SW480 (cell line): ENCODE measurements around the gene MSI1.
"Not testable (repeated sequence)": the region's sequence is repeated elsewhere in the genome, so short reads cannot be mapped to it uniquely, and the experiment has no call there.

ENCODE experiments used
- DNase-seq: peaks from one replicate; pipeline ENCODE4 v3.0.0-alpha.2; 2016; ENCODE audit warnings: low spot score

The MSI1 gene

GRCh38 chr12:120353556-120354317 is 15.2 kb downstream of the MSI1 start:
- no peak for DNase-seq

- no peak for DNase-seq
These were observed 15.8 kb downstream of the MSI1 start for GRCh38 chr12:120353136-120353535.

DNA sequence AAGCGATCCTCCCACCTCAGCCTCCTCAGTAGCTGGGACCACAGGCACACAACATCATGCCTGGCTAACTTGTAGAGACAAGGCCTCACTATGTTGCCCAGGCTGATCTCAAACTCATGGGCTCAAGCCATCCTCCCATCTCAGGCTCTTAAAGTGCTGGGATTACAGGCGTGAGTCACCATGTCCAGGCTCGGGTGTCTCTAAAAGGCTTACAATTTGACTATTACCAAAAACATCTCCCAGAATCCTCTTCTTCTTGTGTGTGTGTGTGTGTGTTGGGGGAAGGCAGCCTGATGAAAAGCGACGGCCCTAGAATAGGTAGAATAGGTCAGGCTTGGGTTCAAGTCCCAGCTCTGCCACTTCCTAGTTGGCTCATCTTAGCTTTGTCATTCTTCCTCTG is 16.8 kb downstream of the MSI1 start:
- no peak for DNase-seq

DNA sequence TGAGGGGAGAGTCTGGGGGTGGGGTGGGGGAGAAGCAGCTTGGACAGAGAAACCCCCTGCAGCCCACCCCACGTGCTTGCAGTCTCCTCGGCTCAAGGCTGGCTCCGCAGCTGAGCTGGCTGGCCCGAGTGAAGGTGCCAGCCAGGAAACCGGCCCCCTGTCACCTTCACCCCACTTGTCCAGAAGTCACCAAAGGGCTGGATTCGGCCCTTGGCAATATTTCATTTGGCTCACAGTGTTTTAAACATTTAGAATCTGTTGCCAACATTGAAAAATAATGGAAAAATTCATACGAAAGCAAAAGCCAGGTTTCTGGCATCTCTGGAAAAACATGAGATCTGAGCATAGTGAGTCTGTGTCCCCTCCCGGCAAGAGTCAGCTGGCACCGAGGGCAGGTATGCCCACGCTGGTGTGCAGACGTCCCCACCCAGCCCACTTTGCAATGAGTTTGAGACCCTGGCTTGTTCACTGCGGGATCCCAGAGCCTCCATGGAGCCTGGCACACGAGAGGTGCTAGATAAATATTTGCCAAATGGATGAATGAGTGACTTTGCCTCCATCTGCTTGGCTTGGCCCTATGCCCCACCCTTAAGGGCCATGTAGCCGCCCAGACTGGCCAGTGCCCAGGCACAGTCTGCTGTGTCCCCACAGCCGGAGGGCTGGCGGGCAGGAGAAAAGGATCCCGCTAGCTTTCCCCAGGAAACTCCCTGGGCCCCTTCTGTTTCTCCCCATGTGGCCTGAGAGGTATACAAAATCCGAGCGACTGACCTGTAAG is 18.2 kb downstream of the MSI1 start:
- no peak for DNase-seq

DNA sequence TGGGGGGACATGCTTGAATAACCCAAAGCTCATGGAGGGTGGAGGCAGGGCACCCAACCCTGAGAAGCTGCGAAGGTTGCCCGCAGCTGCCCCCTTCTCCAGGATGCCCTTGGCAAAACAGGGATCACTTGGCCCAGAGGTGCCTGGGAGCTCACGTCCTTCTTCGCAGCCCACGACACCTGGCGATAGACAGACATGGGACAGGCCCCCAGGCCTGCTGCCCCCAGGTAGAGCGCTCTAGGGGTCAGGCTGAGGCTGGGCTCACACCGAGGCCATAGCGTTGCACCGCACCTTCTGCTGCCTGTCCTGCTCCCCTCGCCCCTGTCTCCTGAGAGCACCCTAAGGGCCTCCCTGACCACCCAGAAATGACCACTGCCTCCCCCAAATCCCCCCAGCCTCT is 21.2 kb downstream of the MSI1 start:
- no peak for DNase-seq

DNA sequence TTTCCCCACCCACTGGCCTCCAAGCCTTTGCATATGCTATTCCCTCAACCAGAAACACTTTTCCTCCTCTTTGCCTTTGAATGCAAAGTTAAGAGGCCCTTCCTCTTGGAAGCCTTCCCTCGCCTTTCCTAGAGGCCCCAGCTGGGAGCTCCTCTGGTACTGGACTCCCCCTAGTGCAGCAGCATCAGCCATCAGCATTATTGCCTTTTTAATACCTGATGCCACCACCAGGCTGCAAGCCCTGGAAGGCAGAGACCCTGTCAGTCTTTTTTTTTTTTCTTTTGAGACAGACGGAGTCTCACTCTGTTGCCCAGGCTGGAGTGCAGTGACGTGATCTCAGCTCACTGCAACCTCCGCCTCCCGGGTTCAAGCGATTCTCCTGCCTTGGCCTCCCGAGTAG is 22.3 kb downstream of the MSI1 start:
- DNase-seq: no peak

DNA sequence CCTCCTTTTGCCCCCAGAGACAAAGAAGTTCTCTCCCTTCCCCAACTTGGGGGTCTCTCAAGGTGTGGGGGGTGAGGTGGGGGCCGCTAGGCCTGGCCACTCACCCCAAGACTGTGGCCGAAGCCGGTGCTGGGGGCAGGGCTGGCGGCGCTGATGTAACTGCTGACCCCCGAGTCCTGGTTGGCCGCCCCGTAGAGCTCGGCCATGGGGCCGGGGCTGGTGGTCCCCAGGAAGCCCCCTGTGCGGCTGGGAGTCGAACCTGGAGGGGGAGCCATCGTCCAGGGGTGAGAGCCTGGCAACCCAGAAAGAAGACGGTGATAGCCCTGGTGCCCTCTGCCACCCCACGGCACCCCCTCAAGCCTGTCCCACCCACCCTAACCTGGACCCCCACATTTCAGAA is 22.9 kb downstream of the MSI1 start:
- no peak for DNase-seq

DNA sequence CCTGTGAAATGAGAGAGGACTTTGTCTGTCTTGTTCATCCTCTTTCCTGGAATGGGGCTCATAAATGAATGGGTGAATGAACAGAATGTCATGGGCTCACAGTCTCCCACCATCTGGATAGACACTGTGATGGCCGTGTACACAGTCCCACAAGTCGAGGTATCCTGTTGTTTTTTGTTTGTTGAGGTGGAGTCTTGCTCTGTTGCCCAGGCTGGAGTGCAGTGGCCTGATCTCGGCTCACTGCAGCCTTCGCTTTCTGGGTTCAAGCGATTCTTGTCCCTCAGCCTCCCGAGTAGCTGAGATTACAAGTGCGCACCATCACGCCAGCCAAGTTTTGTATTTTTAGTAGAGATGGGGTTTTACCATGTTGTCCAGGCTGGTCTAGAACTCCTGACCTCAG is 25.3 kb downstream of the MSI1 start:
- DNase-seq: no peak

DNA sequence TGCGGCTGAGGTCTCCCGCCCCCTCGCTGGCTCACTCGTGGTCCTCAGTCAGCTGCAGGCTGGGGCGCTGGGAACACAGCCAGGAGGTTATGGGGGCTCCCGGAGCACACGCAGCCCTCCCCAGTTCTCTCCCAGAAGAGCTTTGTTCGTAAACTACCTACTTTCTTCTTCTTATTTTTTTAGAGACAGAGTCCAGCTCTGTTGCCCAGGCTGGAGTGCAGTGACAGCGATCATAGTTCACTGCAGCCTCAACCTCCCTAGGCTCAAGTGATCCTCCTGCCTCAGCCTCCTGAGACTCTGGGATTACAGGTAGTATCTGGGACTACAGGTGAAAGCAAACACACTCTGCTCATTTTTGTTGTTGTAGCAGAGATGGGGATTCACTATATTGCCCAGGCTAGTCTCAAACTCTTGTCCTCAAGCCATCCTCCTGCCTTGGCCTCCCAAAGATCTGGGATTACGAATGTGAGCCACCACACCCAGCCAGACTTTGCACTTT is 25.9 kb downstream of the MSI1 start:
- DNase-seq: no peak

GRCh38 chr12:120342175-120343038 is 26.6 kb downstream of the MSI1 start:
- DNase-seq: no peak

- no peak for DNase-seq
These were observed 29.7 kb downstream of the MSI1 start for GRCh38 chr12:120339256-120339655.

DNA sequence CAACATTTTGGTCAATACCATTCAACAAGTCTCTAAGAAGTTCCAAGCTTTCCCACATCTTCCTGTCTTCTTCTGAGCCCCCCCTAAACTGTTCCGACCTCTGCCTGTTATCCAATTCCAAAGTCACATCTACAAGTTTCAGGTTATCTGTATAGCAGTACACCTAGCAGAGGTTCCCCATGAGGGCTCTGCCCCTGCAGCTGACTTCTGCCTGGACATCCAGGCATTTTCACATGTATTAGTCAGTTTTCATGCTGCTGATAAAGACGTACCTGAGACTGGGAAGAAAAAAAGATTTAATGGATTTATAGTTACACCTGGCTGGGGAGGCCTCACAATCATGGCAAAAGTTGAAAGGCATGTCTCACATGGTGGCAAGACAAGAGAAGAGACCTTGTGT is 31.2 kb downstream of the MSI1 start:
- DNase-seq: no peak

DNA sequence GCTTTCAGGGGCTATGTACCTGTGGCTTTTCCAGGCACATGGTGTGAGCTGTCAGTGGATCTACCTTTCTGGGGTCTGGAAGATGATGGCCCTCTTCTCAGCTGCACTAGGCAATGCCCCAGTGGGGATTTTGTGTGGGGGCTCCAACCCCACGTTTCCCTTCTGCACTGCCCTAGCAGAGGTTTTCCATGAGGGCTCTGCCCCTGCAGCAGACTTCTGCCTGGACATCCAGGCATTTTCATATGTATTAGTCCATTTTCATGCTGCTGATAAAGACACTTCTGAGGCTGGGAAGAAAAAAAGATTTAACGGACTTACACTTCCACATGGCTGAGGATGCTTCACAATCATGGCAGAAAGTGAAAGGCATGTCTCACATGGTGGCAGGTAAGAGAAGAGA is 32.6 kb downstream of the MSI1 start:
- not testable (repeated sequence) for DNase-seq

DNA sequence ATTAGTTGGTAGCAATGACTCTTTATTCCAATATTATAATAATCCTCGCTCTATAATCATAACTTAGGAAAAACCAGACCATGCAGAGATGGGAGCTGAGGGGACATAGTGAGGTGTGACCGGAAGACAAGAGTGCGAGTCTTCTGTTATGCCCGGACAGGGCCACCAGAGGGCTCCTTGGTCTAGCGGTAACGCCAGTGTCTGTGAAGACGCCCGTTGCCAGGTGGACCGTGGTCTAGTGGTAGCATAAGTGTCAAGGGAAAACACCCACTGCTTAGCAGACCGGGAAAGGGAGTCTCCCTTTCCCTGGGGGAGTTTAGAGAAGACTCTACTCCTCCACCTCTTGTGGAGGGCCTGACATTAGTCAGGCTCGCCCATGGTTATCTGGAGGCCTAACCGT is 33.5 kb downstream of the MSI1 start:
- DNase-seq: peak; percentile 29

GRCh38 chr12:120332523-120332922 is 36.4 kb downstream of the MSI1 start:
- no peak for DNase-seq

DNA sequence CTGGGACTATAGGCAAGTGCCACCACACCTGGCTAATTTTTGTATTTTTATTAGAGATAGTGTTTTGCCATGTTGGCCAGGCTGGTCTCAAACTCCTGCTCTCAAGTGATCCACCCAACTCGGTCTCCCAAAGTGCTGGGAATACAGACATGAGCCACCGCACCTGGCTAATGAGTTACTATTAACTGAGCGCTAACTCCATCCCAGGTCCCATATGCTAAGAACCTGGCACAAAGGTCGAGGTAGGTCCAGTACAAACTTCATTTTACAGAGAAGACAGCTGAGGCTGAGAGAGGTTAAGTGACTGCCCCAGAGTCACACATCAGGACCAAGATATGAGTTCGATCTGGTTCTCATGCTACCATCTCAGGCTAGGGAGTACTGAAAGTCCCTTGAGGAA is 36.9 kb downstream of the MSI1 start:
- no peak for DNase-seq

GRCh38 chr12:120331390-120331789 is 37.6 kb downstream of the MSI1 start:
- no peak for DNase-seq

DNA sequence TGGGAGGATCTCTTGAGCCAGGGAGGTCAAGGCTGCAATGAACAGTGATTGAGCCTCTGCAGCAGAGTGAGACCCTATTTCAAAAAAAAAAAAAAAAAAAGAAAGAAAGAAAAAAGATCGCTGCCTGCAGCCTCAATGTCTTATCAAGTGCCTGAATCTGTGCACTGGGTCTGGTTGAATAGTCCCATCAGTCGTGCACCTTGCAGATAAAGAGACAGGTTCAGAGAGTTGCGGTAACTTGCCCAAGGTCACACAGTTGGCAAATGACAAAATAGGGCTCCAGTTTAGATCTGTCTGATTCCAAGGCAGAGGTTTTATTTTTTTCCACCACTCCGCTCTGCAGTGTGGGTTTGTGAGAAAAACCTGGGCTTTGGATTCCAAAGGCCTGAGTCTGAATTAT is 40.7 kb downstream of the MSI1 start:
- DNase-seq: no peak

DNA sequence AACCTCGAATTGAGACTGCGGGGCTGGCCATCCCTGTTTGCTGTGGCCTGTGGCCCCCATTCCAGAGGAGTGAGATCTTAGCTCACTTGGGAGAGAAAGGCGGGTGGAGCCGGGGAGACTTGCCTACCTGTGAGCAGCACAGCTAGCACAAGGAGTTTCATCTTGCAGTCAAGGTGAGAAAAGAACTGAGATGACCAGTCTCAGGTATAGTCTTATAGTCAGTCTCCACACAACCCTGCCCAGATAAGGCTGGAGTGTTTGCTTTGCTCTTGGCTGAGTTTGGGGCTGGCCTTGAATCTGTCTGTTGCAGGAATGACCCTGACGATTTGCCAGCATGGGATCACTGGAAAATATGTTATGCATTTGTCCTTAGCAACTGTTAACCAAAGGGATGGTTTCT is 41.4 kb downstream of the MSI1 start, which contains the start of gene PLA2G1B:
Gene PLA2G1B (minus strand): TSS at position 187 of the 400 bp plus-strand sequence. CDS start 26 bp downstream, at position 161.
- DNase-seq: no peak

DNA sequence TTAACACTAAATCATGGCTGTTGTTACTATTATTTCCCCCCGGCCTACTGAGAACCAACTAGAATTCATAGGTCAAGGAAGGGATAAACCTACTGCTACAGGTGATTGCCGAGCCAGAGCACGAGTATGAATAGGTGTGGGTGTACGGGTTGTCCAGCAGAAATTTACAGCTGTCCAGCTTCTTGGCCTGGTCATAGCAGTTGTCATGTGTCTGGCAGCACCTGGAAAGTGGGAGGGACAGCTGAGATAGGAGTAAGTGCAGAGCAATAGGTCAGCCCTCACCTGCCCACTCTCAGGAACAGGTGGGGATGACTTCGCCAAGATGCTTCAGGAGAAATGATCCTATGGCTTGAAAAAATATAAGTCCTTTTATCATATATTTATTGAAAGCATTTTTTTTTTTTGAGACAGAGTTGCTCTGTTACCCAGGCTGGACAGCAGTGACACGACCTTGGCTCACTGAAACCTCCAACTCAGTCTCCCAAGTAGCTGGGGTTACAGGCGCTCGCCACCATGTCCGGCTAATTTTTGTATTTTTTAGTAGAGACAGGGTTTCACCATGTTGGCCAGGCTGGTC is 44.0 kb downstream of the MSI1 start:
- DNase-seq: no peak

- no peak for DNase-seq
These were observed 45.2 kb downstream of the MSI1 start for GRCh38 chr12:120323772-120324171.
